HepG2 (cell line): ENCODE measurements around the gene ATG13. TPM values are rescaled to one million over a fixed set of nuclear protein-coding genes. Genes with fewer than 3 reads are reported as not detected.

Source experiments
- FIP1L1 ChIP-seq: fragments of 200-400 bp; formaldehyde crosslinking; IDR thresholded peaks from 2 replicates; pipeline ENCODE4 v1.6.1; 2018; ENCODE audit warnings: low read depth, mild to moderate bottlenecking, low read length, moderate library complexity, borderline replicate concordance; ENCODE audit not compliant: insufficient read depth
- HMG20A ChIP-seq: IDR thresholded peaks from 2 replicates; pipeline ENCODE4 v1.6.1; 2016; ENCODE audit warnings: borderline replicate concordance
- SATB2 ChIP-seq: sonication (generic); formaldehyde crosslinking; IDR thresholded peaks from 2 replicates; pipeline ENCODE4 v1.5.0; 2020; ENCODE audit warnings: missing genetic modification reagents
- SMYD3 ChIP-seq: sonication (generic); formaldehyde crosslinking; IDR thresholded peaks from 2 replicates; pipeline ENCODE4 v1.8.1; 2023; ENCODE audit warnings: mild to moderate bottlenecking, missing genetic modification reagents
- SRSF1 ChIP-seq: fragments of 200-400 bp; formaldehyde crosslinking; optimal IDR thresholded peaks from 2 replicates; pipeline ENCODE3; 2017; ENCODE audit warnings: mild to moderate bottlenecking, low read depth, low read length, moderate library complexity
- ZNF34 ChIP-seq: sonication (generic); formaldehyde crosslinking; IDR thresholded peaks from 2 replicates; pipeline ENCODE4 v1.4.0; 2020; ENCODE audit warnings: mild to moderate bottlenecking, missing genetic modification reagents, borderline replicate concordance
- ZNF446 ChIP-seq: sonication (generic); formaldehyde crosslinking; IDR thresholded peaks from 2 replicates; pipeline ENCODE4 v1.5.0; 2020; ENCODE audit warnings: mild to moderate bottlenecking, missing genetic modification reagents
- ZNF558 ChIP-seq: sonication (generic); formaldehyde crosslinking; IDR thresholded peaks from 2 replicates; pipeline ENCODE4 v1.9.0; 2022; ENCODE audit warnings: mild to moderate bottlenecking, missing genetic modification reagents, borderline replicate concordance
- ZNF672 ChIP-seq: sonication (generic); formaldehyde crosslinking; IDR thresholded peaks from 2 replicates; pipeline ENCODE4 v1.8.1; 2022; ENCODE audit warnings: missing genetic modification reagents
- polyA plus RNA-seq, 8 experiments: library from polyadenylated mRNA; depleted of rRNA in 3 of 8; stranded (reverse) in 7 of 8; unstranded in 1 of 8; fragments of >200 nt; fragmentation: Illumina TruSeq in 4 of 8; extraction: Trizol in 4 of 8; gene quantifications; 2 replicates each; pipeline versions ENCODE4 v1.2.1 to v1.2.3, GENCODE V29; 2011 to 2016; ENCODE audit warnings: low read depth in 4 of 8, missing spikeins in 1 of 8, mixed read lengths in 1 of 8; ENCODE audit not compliant: insufficient read depth in 1 of 8
- total RNA-seq, 5 experiments: library from RNA; depleted of rRNA; stranded (reverse); fragments of >200 nt; fragmentation: Illumina TruSeq; extraction: Trizol; gene quantifications; 2 replicates each; pipeline ENCODE4 v1.2.3, GENCODE V29; 2016; ENCODE audit warnings: low read depth in 1 of 5
- TF ChIP-seq, protein P1 (sequence below): sonication (generic); formaldehyde crosslinking; IDR thresholded peaks from one replicate; pipeline ENCODE4 v1.5.1; 2020; ENCODE audit warnings: mild to moderate bottlenecking, missing genetic modification reagents; ENCODE audit errors: not compliant biosample characterization
- TF ChIP-seq, protein P2 (sequence below): sonication (generic); formaldehyde crosslinking; IDR thresholded peaks from 2 replicates; pipeline ENCODE4 v1.4.0; 2020; ENCODE audit warnings: mild to moderate bottlenecking, missing genetic modification reagents
- TF ChIP-seq, protein P3 (sequence below), 2 experiments: sonication (generic) in 1 of 2; formaldehyde crosslinking in 1 of 2; IDR thresholded peaks; 2 replicates each; pipeline versions ENCODE4 v1.5.1 to v1.6.1; 2011 to 2020; ENCODE audit warnings: borderline replicate concordance in 1 of 2, low read depth in 1 of 2, low read length in 1 of 2, mild to moderate bottlenecking in 1 of 2, missing genetic modification reagents in 1 of 2, moderate library complexity in 1 of 2

The ATG13 gene
- total and polyA plus RNA-seq, 2 of the 13 experiments (the other 11 are each of a cell fraction or from before 2014, with no cell fraction given) = 55.0 to 77.3 TPM

DNA sequence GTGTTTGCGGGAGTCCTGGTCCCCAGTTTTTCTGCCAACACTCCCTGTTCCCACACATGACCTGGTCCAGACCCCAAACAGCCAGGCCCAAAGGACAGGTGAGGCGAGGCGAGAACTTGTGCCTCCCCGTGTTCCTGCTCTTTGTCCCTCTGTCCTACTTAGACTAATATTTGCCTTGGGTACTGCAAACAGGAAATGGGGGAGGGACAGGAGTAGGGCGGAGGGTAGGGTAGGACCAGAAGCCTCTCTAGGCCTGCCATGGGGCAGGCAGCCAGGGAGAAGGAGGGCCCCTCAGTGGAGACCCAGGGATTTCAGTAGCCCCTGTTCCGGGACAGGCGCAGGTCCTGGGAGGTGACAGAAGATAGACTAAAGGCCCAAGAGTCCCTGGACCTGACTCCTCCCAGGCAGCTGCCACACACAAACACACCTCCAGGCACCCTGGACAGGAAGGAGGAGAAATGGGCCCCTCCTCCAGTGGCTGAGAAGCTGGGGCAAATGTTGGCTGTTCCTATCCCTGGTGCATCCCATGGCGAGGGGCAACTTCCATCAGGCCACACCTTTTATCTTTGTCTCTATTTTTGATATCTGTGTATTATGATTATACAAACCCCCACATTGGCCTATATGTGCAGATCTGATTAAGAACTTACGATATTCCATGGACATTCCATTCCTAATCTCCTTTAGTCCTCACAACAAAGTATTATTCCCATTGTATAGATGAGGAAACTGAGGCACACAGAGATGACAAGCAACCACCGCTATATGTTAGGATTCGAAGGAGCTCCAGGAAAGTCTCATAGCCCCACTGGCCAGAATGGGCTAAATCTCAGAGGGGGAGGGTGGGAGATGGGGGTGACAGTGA lies 101.0 kb downstream of the ATG13 start (continued):
- TF ChIP-seq, protein P1, sequence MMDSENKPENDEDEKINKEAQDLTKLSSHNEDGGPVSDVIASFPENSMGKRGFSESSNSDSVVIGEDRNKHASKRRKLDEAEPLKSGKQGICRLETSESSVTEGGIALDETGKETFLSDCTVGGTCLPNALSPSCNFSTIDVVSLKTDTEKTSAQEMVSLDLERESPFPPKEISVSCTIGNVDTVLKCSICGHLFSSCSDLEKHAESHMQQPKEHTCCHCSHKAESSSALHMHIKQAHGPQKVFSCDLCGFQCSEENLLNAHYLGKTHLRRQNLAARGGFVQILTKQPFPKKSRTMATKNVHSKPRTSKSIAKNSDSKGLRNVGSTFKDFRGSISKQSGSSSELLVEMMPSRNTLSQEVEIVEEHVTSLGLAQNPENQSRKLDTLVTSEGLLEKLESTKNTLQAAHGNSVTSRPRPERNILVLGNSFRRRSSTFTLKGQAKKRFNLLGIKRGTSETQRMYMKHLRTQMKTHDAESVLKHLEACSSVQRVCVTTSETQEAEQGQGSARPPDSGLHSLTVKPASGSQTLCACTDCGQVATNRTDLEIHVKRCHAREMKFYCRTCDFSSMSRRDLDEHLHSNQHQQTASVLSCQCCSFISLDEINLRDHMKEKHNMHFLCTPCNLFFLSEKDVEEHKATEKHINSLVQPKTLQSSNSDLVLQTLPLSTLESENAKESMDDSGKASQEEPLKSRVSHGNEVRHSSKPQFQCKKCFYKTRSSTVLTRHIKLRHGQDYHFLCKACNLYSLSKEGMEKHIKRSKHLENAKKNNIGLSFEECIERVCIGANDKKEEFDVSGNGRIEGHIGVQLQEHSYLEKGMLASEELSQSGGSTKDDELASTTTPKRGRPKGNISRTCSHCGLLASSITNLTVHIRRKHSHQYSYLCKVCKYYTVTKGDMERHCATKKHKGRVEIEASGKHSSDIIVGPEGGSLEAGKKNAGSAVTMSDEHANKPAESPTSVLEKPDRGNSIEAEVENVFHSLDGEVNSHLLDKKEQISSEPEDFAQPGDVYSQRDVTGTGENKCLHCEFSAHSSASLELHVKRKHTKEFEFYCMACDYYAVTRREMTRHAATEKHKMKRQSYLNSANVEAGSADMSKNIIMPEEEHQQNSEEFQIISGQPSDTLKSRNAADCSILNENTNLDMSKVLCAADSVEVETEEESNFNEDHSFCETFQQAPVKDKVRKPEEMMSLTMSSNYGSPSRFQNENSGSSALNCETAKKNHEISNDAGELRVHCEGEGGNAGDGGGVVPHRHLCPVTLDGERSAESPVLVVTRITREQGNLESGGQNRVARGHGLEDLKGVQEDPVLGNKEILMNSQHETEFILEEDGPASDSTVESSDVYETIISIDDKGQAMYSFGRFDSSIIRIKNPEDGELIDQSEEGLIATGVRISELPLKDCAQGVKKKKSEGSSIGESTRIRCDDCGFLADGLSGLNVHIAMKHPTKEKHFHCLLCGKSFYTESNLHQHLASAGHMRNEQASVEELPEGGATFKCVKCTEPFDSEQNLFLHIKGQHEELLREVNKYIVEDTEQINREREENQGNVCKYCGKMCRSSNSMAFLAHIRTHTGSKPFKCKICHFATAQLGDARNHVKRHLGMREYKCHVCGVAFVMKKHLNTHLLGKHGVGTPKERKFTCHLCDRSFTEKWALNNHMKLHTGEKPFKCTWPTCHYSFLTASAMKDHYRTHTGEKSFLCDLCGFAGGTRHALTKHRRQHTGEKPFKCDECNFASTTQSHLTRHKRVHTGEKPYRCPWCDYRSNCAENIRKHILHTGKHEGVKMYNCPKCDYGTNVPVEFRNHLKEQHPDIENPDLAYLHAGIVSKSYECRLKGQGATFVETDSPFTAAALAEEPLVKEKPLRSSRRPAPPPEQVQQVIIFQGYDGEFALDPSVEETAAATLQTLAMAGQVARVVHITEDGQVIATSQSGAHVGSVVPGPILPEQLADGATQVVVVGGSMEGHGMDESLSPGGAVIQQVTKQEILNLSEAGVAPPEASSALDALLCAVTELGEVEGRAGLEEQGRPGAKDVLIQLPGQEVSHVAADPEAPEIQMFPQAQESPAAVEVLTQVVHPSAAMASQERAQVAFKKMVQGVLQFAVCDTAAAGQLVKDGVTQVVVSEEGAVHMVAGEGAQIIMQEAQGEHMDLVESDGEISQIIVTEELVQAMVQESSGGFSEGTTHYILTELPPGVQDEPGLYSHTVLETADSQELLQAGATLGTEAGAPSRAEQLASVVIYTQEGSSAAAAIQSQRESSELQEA (CRISPR knock-in tag) = no peak
- TF ChIP-seq SRSF1 (no peak), ZNF34 (CRISPR knock-in tag) (no peak), SMYD3 (CRISPR knock-in tag) (no peak), ZNF672 (CRISPR knock-in tag) (no peak), ZNF446 (CRISPR knock-in tag) (no peak), FIP1L1 (no peak), SATB2 (CRISPR knock-in tag) (no peak), HMG20A (CRISPR knock-in tag) (peak; percentile 84; the same call in 1 of the 2 replicates), ZNF558 (CRISPR knock-in tag) (no peak)
- TF ChIP-seq, protein P2, sequence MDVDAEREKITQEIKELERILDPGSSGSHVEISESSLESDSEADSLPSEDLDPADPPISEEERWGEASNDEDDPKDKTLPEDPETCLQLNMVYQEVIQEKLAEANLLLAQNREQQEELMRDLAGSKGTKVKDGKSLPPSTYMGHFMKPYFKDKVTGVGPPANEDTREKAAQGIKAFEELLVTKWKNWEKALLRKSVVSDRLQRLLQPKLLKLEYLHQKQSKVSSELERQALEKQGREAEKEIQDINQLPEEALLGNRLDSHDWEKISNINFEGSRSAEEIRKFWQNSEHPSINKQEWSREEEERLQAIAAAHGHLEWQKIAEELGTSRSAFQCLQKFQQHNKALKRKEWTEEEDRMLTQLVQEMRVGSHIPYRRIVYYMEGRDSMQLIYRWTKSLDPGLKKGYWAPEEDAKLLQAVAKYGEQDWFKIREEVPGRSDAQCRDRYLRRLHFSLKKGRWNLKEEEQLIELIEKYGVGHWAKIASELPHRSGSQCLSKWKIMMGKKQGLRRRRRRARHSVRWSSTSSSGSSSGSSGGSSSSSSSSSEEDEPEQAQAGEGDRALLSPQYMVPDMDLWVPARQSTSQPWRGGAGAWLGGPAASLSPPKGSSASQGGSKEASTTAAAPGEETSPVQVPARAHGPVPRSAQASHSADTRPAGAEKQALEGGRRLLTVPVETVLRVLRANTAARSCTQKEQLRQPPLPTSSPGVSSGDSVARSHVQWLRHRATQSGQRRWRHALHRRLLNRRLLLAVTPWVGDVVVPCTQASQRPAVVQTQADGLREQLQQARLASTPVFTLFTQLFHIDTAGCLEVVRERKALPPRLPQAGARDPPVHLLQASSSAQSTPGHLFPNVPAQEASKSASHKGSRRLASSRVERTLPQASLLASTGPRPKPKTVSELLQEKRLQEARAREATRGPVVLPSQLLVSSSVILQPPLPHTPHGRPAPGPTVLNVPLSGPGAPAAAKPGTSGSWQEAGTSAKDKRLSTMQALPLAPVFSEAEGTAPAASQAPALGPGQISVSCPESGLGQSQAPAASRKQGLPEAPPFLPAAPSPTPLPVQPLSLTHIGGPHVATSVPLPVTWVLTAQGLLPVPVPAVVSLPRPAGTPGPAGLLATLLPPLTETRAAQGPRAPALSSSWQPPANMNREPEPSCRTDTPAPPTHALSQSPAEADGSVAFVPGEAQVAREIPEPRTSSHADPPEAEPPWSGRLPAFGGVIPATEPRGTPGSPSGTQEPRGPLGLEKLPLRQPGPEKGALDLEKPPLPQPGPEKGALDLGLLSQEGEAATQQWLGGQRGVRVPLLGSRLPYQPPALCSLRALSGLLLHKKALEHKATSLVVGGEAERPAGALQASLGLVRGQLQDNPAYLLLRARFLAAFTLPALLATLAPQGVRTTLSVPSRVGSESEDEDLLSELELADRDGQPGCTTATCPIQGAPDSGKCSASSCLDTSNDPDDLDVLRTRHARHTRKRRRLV (CRISPR knock-in tag) = no peak
- TF ChIP-seq, protein P3, sequence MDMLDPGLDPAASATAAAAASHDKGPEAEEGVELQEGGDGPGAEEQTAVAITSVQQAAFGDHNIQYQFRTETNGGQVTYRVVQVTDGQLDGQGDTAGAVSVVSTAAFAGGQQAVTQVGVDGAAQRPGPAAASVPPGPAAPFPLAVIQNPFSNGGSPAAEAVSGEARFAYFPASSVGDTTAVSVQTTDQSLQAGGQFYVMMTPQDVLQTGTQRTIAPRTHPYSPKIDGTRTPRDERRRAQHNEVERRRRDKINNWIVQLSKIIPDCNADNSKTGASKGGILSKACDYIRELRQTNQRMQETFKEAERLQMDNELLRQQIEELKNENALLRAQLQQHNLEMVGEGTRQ (IDR thresholded peaks at IDR 0.05; ENCODE audit: low read depth, low read length) = no peak
- TF ChIP-seq, protein P3 (CRISPR knock-in tag; IDR thresholded peaks at IDR 0.05; ENCODE audit: borderline replicate concordance) = peak; percentile 47; the same call in 1 of the 2 replicates
